AG10803 (cell line): ENCODE data around the gene PEPD.

Experiments
- DNase-seq: peaks from one replicate; pipeline ENCODE4 v3.0.0; 2010; ENCODE audit warnings: low read depth
- H3K4me3 ChIP-seq: 2 replicates; pipeline ENCODE4 v1.5.1; 2011; ENCODE audit warnings: mild to moderate bottlenecking, low read length, control low read depth
- CTCF ChIP-seq: conservative IDR thresholded peaks from 2 replicates; pipeline ENCODE4 v1.5.1; 2011; ENCODE audit warnings: mild to moderate bottlenecking, low read length, control low read depth, inconsistent platforms

Gene PEPD

GRCh38 chr19:33374236-33374714 lies 147.3 kb downstream of the PEPD start:
- H3K4me3 ChIP-seq, result peak overlapping the region; percentile 97
- DNase-seq, result peak; percentile 44
- no peak for TF ChIP-seq CTCF

- TF ChIP-seq CTCF, result no peak
- peak; percentile 95 for DNase-seq
- H3K4me3 ChIP-seq, result peak within 1 kb of the TSS; percentile 97
Measured at GRCh38 chr19:33373453-33374235, 147.9 kb downstream of the PEPD start, which contains the start of gene CEBPG. Gene CEBPG, plus strand, starts transcription at chr19:33373709. Its CDS starts 5,531 bp downstream, at chr19:33379240.

- H3K4me3 ChIP-seq, result no peak overlapping the region
- no peak for DNase-seq
- TF ChIP-seq CTCF, result no peak
Measured at GRCh38 chr19:33370783-33371182, 150.8 kb downstream of the PEPD start.

GRCh38 chr19:33368074-33368864 lies 153.3 kb downstream of the PEPD start:
- DNase-seq, result no peak
- TF ChIP-seq CTCF, result no peak
- no peak overlapping the region for H3K4me3 ChIP-seq

- no peak for DNase-seq
- TF ChIP-seq CTCF, result no peak
- H3K4me3 ChIP-seq, result no peak overlapping the region
Measured at GRCh38 chr19:33366897-33367296, 154.7 kb downstream of the PEPD start.

- DNase-seq, result no peak
- no peak for TF ChIP-seq CTCF
- H3K4me3 ChIP-seq, result no peak overlapping the region
Measured at GRCh38 chr19:33366127-33366526, 155.5 kb downstream of the PEPD start.
